GM18499 (cell line): ENCODE measurements around the gene JAKMIP2.

ENCODE experiments used
- ATAC-seq: cut with Tn5 transposase; IDR thresholded peaks from one replicate; pipeline ENCODE4 v1.9.1; 2021; ENCODE audit warnings: moderate number of reproducible peaks; ENCODE audit not compliant: insufficient read depth, unreplicated experiment

JAKMIP2 gene

DNA sequence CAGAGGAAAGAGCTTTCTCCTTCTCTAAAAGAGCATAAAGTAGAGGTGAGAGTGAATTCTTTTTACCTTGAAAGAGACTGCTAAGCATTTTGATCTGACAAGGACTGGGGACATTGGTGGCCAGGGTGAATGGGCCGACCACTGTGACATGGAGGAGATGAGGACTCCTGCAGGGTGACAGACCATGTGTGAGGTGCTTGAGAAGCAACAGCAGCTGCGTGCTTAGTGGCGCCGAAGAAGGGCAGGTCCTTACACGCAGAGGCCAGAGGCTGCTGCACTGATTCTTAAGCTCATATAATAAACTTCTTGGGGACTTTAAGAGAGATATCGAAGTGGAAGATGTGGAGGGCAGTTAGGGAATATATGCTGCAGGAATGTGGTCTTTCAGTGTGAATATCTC, 8.7 kb upstream of the JAKMIP2 start:
- ATAC-seq: no peak

DNA sequence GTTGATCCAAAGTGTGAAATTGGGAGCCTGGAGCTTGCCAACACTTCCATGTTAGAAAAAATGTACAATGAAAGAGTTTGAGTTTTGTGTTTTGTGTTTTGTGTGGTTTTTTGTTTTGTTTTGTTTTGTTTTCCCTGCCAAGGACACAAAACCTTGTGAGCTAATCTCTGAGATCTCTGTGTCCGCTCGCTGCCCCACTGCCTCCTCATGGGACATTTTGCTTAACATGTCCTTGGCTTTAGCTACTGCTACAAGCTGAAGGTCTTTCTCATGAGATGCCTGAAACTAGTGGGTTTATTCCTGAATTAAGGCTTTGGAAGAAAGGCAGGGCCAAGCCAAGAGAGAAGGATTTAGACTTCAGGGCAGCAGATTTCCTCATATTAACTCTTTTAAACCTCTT, 7.3 kb upstream of the JAKMIP2 start:
- no peak for ATAC-seq

DNA sequence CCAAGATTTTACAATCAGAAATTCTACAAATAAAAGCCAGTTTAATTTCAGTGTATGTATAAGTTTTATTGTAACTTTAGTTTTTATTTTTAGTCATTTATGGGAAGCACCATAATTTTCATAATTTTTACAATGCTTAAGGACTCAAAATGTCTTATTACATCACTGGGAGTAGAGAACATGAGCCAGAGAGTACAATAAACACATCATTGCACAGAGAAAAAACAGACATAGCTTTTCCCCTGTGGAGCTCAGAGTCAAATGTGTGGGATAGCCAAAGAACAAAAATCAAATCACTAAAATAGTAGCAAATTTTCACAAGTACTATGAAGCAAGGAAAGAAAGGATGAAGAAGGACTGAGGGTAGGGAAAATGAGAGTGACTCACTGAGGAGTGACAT, 5.5 kb upstream of the JAKMIP2 start:
- ATAC-seq: no peak

DNA sequence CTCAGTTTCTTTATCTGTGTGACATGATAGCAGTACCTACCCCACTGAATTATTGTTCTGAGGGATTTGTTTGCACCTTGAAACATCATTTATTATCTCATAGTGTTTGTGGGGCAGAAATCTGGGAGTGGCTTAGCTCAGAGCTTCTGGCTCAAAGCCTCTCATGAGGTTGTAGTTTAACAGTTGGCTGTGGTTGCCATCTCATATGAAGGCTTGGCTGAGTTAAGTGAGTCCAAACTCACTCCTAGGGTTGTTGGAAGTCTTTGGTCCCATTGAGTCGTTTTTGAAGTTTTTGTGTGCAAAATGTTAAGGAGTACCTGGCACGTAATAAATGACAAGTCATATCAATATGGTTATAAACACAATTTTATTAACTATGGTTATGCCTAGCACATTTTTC, 3.6 kb upstream of the JAKMIP2 start:
- no peak for ATAC-seq

DNA sequence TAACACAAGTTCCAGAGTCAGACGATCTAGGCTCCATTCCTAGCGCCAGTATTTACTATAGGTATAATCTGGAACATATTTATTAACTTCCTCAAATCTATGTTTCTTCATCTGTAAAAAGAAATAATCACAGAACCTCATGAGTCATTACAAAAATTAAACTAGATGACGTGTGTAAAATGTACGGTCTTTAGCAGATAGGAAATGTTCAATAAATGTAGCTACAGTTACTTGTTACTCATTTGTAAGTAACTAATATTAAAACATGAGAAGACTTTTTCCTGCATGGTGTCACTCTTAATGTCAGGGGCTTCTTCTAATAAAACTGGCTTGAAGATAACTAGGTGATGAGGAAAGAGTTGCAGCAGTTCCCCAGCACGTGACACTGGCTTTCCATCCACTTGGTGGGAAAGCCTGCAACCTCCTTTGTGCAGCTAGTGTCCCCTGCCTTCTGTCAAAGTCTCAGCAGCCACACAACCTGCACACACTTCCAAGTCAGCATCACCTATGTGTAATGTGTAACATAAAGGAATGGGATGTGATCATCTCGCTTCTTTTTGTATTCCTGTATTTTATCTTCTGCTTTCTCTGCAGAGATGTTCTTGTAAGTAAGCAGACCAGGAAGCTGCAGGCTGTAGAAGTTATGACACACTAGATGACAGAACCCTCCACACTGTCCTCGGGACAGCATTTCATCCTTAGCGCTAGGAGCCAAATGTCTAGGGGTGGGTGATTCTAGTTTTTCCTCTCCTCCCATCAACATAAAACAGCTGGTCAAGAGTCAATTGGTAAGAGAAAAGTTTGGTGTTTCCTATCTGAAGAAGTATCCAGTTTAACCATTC, 1.8 kb upstream of the JAKMIP2 start:
- ATAC-seq: no peak

DNA sequence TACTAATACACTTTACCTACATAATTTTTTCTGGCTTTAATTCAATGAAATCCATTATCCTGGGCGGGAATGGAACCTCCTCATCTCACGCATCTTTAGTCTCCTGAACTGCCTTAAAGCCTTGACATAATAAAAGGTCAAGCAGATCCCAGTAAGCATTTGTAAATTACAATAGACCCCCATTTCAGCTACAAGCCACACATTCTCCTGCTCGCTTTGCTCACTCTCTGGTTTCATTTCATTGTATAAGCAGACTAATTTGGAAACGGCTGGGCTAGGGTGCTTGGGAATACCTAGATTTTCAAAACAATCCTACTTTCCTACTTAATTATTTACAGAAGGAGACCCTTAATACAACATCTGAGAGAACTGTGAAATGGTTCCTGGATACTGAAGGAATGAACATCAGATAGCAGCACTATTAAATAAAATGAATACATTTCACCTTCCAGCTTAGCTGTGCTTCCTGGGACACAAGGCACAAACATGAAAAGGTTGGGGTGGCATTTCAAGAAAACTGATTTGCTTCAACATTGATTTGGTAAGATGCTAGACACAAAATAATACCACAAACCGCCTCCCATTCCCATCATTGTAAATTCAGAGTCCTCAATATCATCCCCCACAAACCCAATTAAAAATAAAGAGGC, 1.5 kb downstream of the JAKMIP2 start:
- no peak for ATAC-seq

DNA sequence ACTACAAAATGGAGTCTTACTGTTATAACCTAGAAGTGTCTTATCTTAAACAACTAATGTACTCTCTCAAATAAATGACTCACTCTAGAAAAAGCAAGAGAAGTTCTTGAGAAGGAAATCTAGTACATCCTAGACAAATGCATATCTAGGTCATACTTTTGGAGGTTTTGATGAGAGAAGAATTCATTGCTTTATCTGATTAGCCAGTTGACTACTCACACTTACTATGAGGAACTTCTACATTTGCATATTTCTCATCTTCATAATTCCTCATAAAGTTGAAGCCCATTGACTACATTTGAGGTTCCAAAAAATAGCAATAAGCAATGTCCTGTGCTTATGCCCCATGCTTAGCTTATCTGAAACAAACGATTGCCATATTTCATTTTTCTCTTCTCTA, 2.8 kb downstream of the JAKMIP2 start:
- no peak for ATAC-seq

DNA sequence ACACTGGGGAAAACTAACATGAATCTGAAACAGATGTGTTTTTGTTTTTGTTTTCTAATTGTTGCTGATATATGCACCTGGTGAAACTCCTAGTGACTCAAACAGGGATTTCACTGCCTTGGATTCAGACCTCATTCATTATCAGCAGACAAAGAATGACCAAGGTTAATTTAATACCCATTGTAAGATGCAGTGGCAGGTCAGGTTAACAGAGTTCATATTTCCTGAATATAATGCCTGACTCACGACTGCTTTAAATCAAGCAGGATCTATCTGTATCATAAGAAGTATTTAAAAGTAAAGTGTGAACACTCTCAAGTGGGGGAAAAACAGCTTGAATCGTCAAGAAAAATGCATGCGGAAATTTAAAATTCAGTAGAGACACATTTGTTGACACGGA, 5.5 kb downstream of the JAKMIP2 start:
- no peak for ATAC-seq

DNA sequence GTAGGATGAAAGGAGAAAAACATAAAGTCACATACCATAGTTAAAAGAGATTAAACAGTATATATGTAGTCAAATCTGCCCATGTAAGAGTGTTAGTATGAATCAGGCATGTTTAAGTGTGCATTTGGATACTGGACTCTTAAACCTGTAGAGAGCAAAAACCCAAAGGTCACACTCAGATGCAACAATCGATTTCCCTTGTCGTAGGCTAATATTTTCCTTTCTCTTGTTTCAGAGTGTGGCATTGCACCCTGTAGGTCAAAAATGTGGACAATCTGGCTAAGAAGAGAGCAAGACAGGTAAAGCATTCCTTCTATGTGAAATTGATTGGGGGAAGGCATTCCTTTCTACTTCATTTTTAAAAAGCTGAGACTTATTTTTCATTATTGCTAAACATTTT, 8.9 kb downstream of the JAKMIP2 start:
- no peak for ATAC-seq

DNA sequence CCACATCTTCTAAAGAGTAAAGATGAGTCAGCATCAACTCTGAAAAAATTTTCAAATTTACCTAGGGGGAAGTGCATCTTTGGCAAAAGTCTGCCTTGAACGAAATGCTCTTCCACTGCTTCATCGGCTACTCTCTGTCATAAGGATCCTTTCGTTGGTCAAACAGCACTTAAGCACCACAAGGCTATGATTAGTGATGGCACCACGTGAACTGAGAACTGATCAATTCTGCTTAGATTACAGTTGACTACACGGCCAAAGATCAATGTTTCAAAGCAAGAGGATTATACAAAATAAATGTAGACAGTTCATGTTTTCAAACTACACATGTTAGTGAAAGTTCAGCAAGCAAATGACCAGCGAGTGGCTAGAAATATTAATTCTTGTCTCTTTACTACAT, 9.4 kb downstream of the JAKMIP2 start:
- ATAC-seq: no peak

DNA sequence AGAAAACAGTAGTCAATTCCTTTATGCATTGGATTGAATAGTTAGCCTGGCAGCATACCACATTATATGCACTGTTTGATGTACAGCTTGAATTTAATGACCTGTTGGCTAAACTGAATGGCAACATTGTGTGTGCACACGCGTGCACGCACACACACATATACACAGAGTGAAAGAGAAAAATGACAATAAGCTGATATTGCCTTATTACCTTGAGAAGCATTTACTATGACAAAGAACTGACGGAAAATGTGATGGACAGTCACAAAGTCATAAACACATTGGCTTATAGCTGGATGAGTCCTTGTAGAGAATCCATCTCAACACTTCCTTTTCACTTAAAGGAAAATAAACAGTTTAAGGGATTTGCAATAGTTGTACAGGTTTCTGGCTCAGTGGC, 15.5 kb downstream of the JAKMIP2 start:
- ATAC-seq: no peak

DNA sequence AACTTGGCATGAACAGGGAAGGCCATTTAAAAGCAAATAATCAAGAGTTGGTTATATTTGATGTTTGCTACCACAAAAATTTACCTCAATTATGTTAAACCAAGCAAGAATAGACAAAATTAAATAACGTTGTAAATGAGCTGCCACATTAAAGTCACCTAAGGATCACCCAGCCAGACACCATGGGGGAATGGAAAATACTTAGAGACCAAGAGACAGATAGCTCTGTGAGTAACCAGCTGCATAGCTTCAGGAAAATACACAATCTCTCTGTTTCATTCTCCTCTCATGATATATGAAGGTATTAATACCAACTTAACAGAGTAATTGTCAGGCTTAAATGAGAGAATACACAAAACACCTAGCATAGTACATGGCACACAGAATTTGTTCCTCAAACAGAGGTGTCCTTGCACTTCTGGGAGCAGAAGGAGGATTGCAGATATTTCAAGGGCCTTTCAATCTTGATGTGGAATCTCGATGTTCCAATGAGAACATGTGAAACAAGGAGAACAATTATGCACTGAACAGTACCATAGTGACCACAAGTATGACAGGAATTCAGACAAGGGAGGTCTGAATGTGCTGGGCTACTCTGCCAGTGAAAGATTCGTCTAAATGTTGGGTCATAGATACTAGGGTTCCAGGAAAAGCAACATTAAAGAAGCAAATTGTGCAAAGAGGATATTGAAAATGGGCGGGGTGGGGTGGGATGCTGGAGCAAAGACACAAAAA, 18.6 kb downstream of the JAKMIP2 start:
- no peak for ATAC-seq

DNA sequence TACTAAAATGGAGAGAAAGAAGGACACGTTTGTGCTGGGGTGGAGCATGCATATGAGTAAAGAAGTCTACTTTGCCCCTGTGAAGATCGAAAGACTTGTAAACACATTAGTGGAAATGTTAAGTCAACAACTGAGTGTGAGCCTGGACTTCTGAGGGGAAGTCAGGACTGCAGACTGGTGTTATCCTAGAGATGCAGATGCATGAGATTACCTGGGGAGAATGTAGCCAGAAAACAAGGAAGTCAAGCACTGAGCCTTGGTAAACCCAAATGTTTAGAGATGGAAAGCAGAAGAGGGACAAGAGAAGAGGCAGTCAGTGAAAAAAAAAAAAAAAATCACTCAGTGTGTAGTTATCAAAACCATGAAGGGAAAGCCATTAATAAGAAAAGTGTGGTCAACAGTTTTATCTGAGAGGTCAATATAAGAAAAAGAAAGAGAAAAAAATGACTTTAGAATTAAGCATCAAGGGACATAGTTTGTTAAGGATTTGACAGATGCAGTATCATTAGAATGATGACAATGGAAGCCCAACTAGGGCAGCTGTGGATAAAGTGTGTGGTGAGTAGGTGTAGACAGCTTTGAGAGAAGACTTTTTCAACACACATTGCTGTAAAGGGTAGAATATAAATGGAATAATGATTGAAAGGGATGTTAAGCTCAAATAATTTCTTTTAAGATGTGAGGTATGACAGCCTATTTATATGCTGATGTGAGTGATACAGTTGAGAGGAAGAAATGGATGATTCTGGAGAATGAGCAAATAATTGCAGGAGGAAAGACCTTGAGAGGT, 22.2 kb downstream of the JAKMIP2 start:
- no peak for ATAC-seq

DNA sequence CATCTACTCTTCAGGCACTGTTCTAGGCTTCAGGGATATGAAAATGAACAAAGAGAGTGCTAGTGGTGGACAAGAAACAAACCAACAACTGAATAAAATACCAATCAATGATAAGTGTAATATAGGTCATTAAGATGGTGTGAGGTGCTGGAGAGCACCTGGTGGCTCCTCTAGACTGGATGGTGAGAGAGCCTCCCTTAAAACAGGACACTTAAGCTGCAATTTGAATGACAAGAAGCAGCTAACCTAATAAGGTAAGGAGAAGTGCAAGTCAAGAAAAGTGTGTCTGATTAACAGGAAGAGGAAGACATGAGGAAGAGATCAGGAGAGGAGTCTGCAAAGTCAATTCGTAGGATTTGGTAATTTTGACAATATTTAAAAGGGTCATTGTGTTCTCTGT, 23.1 kb downstream of the JAKMIP2 start:
- no peak for ATAC-seq

DNA sequence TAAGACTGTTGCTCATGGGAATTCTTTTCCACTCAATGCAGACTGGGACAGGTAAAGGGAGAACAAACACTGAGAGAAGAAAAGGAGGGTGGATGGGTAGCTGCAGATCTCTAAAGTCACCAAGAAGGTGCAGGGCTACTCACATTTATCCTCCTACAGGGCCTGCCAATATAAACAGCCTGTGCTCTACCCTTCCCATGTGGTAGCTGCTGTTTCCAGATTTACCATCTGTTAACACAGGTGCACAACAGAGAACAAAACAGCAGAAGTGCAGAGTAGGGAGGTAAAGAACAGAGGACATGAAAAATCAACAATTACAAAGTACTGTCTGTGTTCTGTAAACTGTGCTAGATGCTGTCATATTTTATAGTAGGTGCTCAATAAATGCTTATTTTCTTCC, 26.0 kb downstream of the JAKMIP2 start:
- ATAC-seq: no peak

DNA sequence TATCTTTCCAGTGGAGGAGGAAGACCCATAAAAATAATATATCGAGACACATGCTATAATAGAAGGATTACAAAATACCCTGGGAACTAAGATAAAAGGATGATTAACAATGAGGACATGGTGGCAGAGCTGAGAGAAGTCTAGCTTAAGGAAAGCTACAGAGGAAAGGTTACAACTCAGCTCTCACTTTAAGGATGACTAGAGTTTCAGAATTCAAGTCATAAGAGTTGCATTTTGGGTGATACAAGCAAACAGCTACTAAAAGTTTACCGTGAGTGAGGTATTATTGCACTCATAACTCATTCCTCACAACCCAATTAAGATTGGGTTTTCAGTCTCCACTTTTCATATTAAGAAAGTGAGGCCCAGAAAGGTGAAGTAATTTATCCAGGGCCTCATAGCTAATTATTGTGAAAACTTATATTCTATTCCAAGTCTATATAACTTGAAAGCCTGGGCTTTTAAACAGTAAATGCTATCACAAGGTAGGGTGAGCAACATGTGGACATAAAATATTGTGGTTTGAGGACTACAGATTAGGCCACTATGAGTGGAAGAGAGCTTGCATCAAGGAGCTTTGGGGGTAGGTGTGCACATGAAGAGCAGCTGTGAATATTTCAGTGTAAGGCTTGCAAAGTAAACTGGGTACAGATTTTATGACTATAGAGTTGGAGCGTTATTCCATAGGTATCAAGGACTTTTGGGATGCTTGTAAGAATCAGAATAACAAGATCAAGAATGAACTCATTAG, 28.0 kb downstream of the JAKMIP2 start:
- no peak for ATAC-seq

DNA sequence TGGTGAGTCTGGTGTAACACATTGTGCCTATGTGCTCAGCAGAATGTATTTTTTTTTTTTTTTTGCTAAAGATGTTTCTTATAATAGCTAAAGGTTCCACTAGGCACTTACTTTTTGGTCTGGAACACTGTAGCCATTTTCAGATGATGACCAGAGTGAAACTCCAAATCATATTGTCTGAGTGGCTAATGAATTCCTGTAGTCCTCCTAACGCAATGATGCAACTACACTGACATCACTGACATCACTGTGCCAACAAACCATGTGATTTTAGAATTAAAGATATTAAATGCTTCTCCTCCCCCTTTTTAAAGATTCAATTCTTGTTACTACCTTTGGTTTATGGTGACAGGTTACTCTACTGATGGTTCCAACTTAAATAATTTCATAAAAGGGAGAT, 28.8 kb downstream of the JAKMIP2 start:
- ATAC-seq: no peak

DNA sequence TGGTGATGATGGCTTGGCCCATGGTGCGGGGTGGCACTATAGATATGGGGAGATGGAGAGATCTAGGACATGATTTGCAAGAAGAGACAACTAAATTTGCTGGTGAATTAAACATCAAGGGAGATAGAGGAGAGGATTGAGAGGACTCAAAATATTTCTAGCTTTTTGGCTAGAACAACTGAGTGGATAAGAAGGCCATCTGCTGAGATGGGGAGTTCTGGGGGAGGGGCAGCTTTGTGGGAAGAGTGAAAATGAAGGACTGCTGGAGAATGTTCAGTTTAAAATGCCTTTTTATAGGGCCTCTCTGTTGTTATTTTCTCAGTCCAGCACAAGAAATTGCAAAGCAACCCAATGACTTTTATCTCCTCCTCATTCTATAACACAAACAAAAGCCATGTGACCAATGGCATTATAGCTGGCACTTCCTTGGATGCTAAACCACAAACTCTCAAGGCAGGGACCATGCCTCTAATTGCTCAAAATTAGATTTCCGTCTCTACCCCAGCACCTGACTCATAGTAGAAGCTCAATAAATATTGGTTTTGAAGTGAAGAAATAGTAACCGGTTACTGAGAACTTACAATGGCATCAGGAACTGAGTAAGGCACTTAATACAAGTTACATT, 29.8 kb downstream of the JAKMIP2 start:
- ATAC-seq: no peak

DNA sequence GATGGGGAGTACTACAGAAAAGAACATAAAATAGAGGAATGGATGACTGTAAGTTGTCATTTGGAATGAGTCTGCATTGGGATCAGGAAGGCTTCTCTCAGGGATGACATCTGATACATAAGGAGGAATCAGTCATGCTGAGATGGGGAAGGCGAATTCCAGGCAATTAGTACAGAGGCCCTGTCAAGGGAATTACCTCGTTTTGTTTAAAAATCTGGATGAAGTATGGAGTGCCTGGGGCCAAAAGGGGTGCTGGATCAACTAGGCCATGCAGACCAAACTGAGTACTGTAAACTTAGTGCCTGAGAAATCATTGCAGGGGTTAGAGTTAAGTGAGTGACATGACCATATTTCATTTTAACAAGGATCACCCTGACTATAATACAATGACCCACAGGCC, 30.5 kb downstream of the JAKMIP2 start:
- no peak for ATAC-seq
